Breast epithelium (tissue), 3 donors: Measurements from ENCODE around the gene ADAM8.

ENCODE experiments used
- POLR2A ChIP-seq: fragments of 450-650 bp; IDR thresholded peaks from one replicate; pipeline ENCODE4 v1.6.1; 2016; ENCODE audit warnings: antibody characterized with exemption, mild to moderate bottlenecking, moderate library complexity
- TF ChIP-seq, protein P1 (sequence below), 3 donors: fragments of 450-650 bp; IDR thresholded peaks; one replicate each; pipeline ENCODE4 v1.5.1; 2016 to 2017; ENCODE audit warnings: antibody characterized with exemption in 3 of 3, mild to moderate bottlenecking in 3 of 3, moderate library complexity in 3 of 3

DNA sequence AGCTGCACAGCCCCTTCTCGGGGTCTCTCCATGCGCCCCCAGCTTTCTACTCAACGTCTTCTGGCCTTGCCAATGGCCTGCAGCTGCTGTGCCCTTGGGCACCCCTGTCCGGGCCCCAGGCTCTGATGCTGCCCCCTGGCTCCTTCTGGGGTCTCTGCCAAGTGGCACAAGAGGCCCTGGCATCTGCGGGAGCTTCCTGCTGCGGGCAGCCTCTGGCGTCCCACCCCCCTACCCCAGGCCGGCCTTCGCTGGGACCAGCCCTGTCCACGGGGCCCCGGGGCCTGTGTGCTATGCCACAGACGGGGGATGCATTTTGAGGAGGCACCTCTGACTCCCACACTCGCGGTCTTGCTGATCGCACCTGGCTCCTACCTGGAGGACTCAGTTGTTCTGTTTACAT lies 36.7 kb downstream of the ADAM8 start:
- TF ChIP-seq POLR2A = no peak
- TF ChIP-seq, protein P1, sequence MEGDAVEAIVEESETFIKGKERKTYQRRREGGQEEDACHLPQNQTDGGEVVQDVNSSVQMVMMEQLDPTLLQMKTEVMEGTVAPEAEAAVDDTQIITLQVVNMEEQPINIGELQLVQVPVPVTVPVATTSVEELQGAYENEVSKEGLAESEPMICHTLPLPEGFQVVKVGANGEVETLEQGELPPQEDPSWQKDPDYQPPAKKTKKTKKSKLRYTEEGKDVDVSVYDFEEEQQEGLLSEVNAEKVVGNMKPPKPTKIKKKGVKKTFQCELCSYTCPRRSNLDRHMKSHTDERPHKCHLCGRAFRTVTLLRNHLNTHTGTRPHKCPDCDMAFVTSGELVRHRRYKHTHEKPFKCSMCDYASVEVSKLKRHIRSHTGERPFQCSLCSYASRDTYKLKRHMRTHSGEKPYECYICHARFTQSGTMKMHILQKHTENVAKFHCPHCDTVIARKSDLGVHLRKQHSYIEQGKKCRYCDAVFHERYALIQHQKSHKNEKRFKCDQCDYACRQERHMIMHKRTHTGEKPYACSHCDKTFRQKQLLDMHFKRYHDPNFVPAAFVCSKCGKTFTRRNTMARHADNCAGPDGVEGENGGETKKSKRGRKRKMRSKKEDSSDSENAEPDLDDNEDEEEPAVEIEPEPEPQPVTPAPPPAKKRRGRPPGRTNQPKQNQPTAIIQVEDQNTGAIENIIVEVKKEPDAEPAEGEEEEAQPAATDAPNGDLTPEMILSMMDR (IDR thresholded peaks at IDR 0.05) = no peak
